Effector memory CD8-positive, alpha-beta T cell (primary cell): ENCODE results near the gene TERB1.
A peak's percentile ranks its signal among the peaks of the same experiment; 100 is the strongest.
"Not testable (repeated sequence)": the region's sequence is repeated elsewhere in the genome, so short reads cannot be mapped to it uniquely, and the experiment has no call there.

Experiments used
- ATAC-seq: fragments of 150-1000 bp; cut with Tn5 transposase; replicated peaks from 2 replicates; pipeline ENCODE4 v1.10.0; 2021; ENCODE audit warnings: mild to moderate bottlenecking, moderate library complexity
- DNase-seq, 3 experiments: peaks; one replicate each; pipeline ENCODE4 v3.0.0; 2021
- H3K27ac Mint-ChIP-seq, 2 donors: one replicate each; pipeline ENCODE4 v1.8.0; 2022; ENCODE audit warnings: mild to moderate bottlenecking in 2 of 2, mixed read lengths in 2 of 2, moderate library complexity in 2 of 2
- H3K27me3 Mint-ChIP-seq, 2 donors: one replicate each; pipeline ENCODE4 v1.8.0; 2022; ENCODE audit warnings: mixed read lengths in 2 of 2
- H3K36me3 Mint-ChIP-seq: one replicate; pipeline ENCODE4 v1.8.0; 2022; ENCODE audit warnings: mild to moderate bottlenecking, moderate library complexity, mixed read lengths; ENCODE audit not compliant: insufficient read depth
- H3K4me1 Mint-ChIP-seq, 2 donors: one replicate each; pipeline ENCODE4 v1.8.0; 2022; ENCODE audit warnings: low read depth in 2 of 2, mixed read lengths in 2 of 2
- H3K4me3 Mint-ChIP-seq, 2 donors: one replicate each; pipeline ENCODE4 v1.8.0; 2022; ENCODE audit warnings: mild to moderate bottlenecking in 2 of 2, mixed read lengths in 2 of 2, moderate library complexity in 2 of 2
- H3K9me3 Mint-ChIP-seq, 2 donors: one replicate each; pipeline ENCODE4 v1.8.0; 2022; ENCODE audit warnings: mixed read lengths in 2 of 2

The TERB1 gene

GRCh38 chr16:66798161-66798560, 3.2 kb downstream of the TERB1 start:
- no peaks in the 10 kb centered on the region for H3K9me3 Mint-ChIP-seq
- ATAC-seq = no peak
- no peak for DNase-seq
- H3K36me3 Mint-ChIP-seq = peaks cover 12% of the 10 kb centered on the region
- H3K27me3 Mint-ChIP-seq = no peaks in the 10 kb centered on the region
- no peak overlapping the region for H3K4me3 Mint-ChIP-seq
- H3K27ac Mint-ChIP-seq = no peak overlapping the region
- no peaks in the 10 kb centered on the region for H3K4me1 Mint-ChIP-seq

GRCh38 chr16:66793984-66794383, 7.4 kb downstream of the TERB1 start:
- not testable (repeated sequence) for DNase-seq, H3K36me3 Mint-ChIP-seq, H3K4me1 Mint-ChIP-seq, H3K9me3 Mint-ChIP-seq, H3K27ac Mint-ChIP-seq, ATAC-seq, H3K27me3 Mint-ChIP-seq, H3K4me3 Mint-ChIP-seq

GRCh38 chr16:66790130-66790733, 11.2 kb downstream of the TERB1 start:
- Mint-ChIP-seq H3K36me3 (no peaks in the 10 kb centered on the region), H3K27me3 (no peaks in the 10 kb centered on the region), H3K9me3 (no peaks in the 10 kb centered on the region), H3K27ac (no peak overlapping the region), H3K4me3 (no peak overlapping the region), H3K4me1 (no peaks in the 10 kb centered on the region)
- DNase-seq = no peak
- no peak for ATAC-seq

- H3K27ac Mint-ChIP-seq = no peak overlapping the region
- no peaks in the 10 kb centered on the region for H3K27me3 Mint-ChIP-seq
- no peak for ATAC-seq
- H3K9me3 Mint-ChIP-seq = no peaks in the 10 kb centered on the region
- H3K36me3 Mint-ChIP-seq = no peaks in the 10 kb centered on the region
- DNase-seq = no peak
- no peaks in the 10 kb centered on the region for H3K4me1 Mint-ChIP-seq
- no peak overlapping the region for H3K4me3 Mint-ChIP-seq
Observed at GRCh38 chr16:66787427-66787826, 14.0 kb downstream of the TERB1 start.

GRCh38 chr16:66786551-66786950, 14.8 kb downstream of the TERB1 start:
- Mint-ChIP-seq H3K9me3 (no peaks in the 10 kb centered on the region), H3K27me3 (no peaks in the 10 kb centered on the region), H3K4me1 (no peaks in the 10 kb centered on the region), H3K27ac (no peak overlapping the region), H3K36me3 (no peaks in the 10 kb centered on the region), H3K4me3 (no peak overlapping the region)
- no peak for DNase-seq
- ATAC-seq = no peak

- no peaks in the 10 kb centered on the region for H3K27me3 Mint-ChIP-seq
- H3K4me3 Mint-ChIP-seq = no peak overlapping the region
- no peaks in the 10 kb centered on the region for H3K9me3 Mint-ChIP-seq
- DNase-seq (no peak), ATAC-seq (no peak)
- H3K27ac Mint-ChIP-seq = no peak overlapping the region
- H3K4me1 Mint-ChIP-seq = no peaks in the 10 kb centered on the region
- peaks cover 3% of the 10 kb centered on the region for H3K36me3 Mint-ChIP-seq
Observed at GRCh38 chr16:66776457-66776856, 24.9 kb downstream of the TERB1 start.

- H3K9me3 Mint-ChIP-seq = no peaks in the 10 kb centered on the region
- DNase-seq (no peak), ATAC-seq (no peak)
- H3K4me1 Mint-ChIP-seq = no peaks in the 10 kb centered on the region
- no peaks in the 10 kb centered on the region for H3K27me3 Mint-ChIP-seq
- H3K36me3 Mint-ChIP-seq = peaks cover 3% of the 10 kb centered on the region
- H3K4me3 Mint-ChIP-seq = no peak overlapping the region
- peak overlapping the region in 1 of 2 donors; percentile 19 for H3K27ac Mint-ChIP-seq
Observed at GRCh38 chr16:66774981-66775380, 26.4 kb downstream of the TERB1 start.

GRCh38 chr16:66758086-66758485, 43.3 kb downstream of the TERB1 start:
- Mint-ChIP-seq H3K27me3 (peaks cover 0 to 5% of the 10 kb centered on the region in 2 donors), H3K9me3 (no peaks in the 10 kb centered on the region), H3K4me1 (no peaks in the 10 kb centered on the region), H3K36me3 (no peaks in the 10 kb centered on the region), H3K4me3 (no peak overlapping the region), H3K27ac (no peak overlapping the region)
- DNase-seq (no peak), ATAC-seq (no peak)

- ATAC-seq (no peak), DNase-seq (no peak)
- H3K36me3 Mint-ChIP-seq = peaks cover 6% of the 10 kb centered on the region
- H3K4me3 Mint-ChIP-seq = no peak overlapping the region
- H3K27ac Mint-ChIP-seq = no peak overlapping the region
- H3K27me3 Mint-ChIP-seq = peaks cover 8 to 12% of the 10 kb centered on the region in 2 donors
- H3K9me3 Mint-ChIP-seq = no peaks in the 10 kb centered on the region
- peaks cover 16 to 17% of the 10 kb centered on the region in 2 donors for H3K4me1 Mint-ChIP-seq
Observed at GRCh38 chr16:66754819-66755218, 46.6 kb downstream of the TERB1 start.

- peaks cover 6% of the 10 kb centered on the region for H3K36me3 Mint-ChIP-seq
- ATAC-seq (no peak), DNase-seq (no peak)
- no peaks in the 10 kb centered on the region for H3K9me3 Mint-ChIP-seq
- no peak overlapping the region for H3K27ac Mint-ChIP-seq
- peaks cover 8 to 12% of the 10 kb centered on the region in 2 donors for H3K27me3 Mint-ChIP-seq
- no peak overlapping the region for H3K4me3 Mint-ChIP-seq
- H3K4me1 Mint-ChIP-seq = peaks cover 21 to 24% of the 10 kb centered on the region in 2 donors
Observed at GRCh38 chr16:66754211-66754610, 47.2 kb downstream of the TERB1 start.

- Mint-ChIP-seq H3K36me3 (peaks cover 19% of the 10 kb centered on the region), H3K27ac (no peak overlapping the region), H3K4me3 (no peak overlapping the region), H3K27me3 (peaks cover 8 to 12% of the 10 kb centered on the region in 2 donors), H3K9me3 (no peaks in the 10 kb centered on the region), H3K4me1 (peaks cover 30 to 32% of the 10 kb centered on the region in 2 donors)
- no peak for ATAC-seq
- no peak for DNase-seq
Observed at GRCh38 chr16:66752958-66753357, 48.4 kb downstream of the TERB1 start.

GRCh38 chr16:66752379-66752778, 49.0 kb downstream of the TERB1 start:
- Mint-ChIP-seq H3K36me3 (peaks cover 25% of the 10 kb centered on the region), H3K4me1 (peaks cover 30 to 32% of the 10 kb centered on the region in 2 donors), H3K4me3 (peak overlapping the region; percentile 83 to 85), H3K27me3 (peaks cover 8 to 12% of the 10 kb centered on the region in 2 donors), H3K9me3 (no peaks in the 10 kb centered on the region), H3K27ac (peak overlapping the region; percentile 91 to 92)
- ATAC-seq (no peak), DNase-seq (no peak)

- H3K4me3 Mint-ChIP-seq = peak overlapping the region; percentile 83 to 85
- ATAC-seq (no peak), DNase-seq (no peak)
- H3K36me3 Mint-ChIP-seq = peaks cover 29% of the 10 kb centered on the region
- H3K27me3 Mint-ChIP-seq = peaks cover 8 to 12% of the 10 kb centered on the region in 2 donors
- peak overlapping the region; percentile 91 to 92 for H3K27ac Mint-ChIP-seq
- no peaks in the 10 kb centered on the region for H3K9me3 Mint-ChIP-seq
- H3K4me1 Mint-ChIP-seq = peaks cover 32 to 33% of the 10 kb centered on the region in 2 donors
Observed at GRCh38 chr16:66751992-66752322, 49.4 kb downstream of the TERB1 start.

- H3K9me3 Mint-ChIP-seq = no peaks in the 10 kb centered on the region
- DNase-seq (peak; percentile 75 to 86 (median 81)), ATAC-seq (peak; percentile 92)
- peaks cover 34 to 37% of the 10 kb centered on the region in 2 donors for H3K4me1 Mint-ChIP-seq
- peaks cover 8 to 12% of the 10 kb centered on the region in 2 donors for H3K27me3 Mint-ChIP-seq
- H3K4me3 Mint-ChIP-seq = peak within 1 kb of the TSS; percentile 83 to 85
- peaks cover 30% of the 10 kb centered on the region for H3K36me3 Mint-ChIP-seq
- peak within 1 kb of the TSS; percentile 91 to 92 for H3K27ac Mint-ChIP-seq
Observed at GRCh38 chr16:66751303-66751991, 49.9 kb downstream of the TERB1 start, which contains the start of gene DYNC1LI2. Gene DYNC1LI2 (minus strand): TSS chr16:66751609. CDS start chr16:66751591, 18 bp downstream.
